DMS153 treated with DMSO at 0.1 percent for 48 hours (cell line): ENCODE data around the gene CDH4.

Experiments used
- DNase-seq: peaks from one replicate; lab custom pipeline; 2025; ENCODE audit not compliant: unreplicated experiment; lab: John Stamatoyannopoulos, UW

CDH4 gene

GRCh38 chr20:61571916-61572711, 320.1 kb downstream of the CDH4 start:
- DNase-seq: no peak

DNA sequence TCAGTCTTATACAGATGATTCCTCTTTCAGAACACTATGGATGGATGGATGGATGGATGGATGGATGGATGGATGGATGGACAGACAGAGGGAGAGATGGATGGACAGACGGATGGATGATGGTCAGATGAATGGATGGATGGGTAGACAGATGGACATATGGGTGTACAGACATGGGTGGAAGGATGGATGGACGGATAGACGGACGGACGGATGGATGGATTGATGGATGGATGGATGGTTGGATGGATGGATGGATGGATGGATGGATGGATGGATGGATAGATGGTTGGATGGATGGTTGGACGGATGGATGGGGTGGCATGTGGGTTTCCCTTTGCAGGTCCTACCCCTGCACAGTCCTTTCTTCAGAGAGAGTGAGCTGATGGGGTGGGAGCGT, 320.7 kb downstream of the CDH4 start:
- DNase-seq: no peak

- DNase-seq: no peak
These were observed 321.6 kb downstream of the CDH4 start for GRCh38 chr20:61573415-61574305.

GRCh38 chr20:61575151-61575937, 323.3 kb downstream of the CDH4 start:
- DNase-seq: no peak

GRCh38 chr20:61576372-61576771, 324.3 kb downstream of the CDH4 start:
- DNase-seq: no peak

DNA sequence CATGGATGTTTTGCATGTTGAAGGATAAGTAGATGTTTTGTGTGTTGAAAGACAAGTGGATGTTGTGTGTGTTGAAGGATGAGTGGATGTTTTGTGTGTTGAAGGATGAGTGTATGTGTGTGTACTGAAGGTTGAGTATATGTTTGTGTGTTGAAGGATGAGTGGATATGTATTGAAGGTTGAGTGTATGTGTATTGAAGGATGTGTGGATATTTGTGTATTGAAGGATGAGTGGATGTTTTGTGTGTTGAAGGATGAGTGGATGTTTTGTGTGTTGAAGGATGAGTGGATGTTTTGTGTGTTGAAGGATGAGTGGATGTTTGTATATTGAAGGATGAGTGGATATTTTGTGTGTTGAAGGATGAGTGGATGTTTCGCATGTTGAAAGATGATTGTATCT, 325.0 kb downstream of the CDH4 start:
- no peak for DNase-seq

- DNase-seq: no peak
These were observed 327.8 kb downstream of the CDH4 start for GRCh38 chr20:61579908-61580307.

DNA sequence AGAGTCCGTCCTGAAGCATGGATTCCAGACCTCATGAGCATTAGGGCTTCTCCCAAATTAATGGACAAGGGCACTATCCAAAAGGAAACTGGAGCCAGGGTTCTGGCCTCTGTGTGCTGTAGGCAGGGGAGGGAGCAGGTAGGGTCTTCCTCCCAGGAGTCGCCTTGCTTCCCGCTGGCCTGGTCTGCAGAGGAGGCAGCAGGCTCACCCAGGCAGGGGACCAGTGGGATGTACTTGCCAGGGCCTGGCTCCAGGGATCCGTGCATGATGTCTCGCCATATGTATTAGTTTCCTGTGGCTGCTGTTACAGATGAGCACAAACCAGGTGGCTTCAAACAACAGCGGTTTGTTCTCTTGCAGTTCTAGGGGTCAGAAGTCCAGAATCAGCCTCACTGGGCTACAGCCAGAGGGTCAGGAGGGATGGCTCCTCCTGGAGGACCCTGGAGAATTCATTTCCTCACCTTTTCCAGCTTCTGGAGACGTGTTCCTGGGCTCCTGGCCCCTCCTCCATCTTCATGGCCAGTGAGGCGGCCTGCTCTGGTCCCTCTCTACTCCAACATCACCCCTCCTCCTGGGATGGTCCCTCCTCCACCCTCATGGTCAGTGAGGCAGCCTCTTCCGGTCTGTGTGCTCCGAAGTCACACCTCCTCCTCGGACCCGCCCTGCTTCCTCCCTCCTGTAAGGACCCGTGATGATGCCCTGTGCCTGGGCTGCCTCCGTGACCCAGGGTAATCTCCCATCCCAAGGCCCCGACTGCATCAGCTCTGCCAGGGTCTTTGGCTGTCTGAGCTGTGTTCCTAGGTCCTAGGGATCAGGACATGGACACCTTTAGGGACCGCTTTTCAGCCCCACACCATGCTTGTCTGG, 329.1 kb downstream of the CDH4 start:
- no peak for DNase-seq

DNA sequence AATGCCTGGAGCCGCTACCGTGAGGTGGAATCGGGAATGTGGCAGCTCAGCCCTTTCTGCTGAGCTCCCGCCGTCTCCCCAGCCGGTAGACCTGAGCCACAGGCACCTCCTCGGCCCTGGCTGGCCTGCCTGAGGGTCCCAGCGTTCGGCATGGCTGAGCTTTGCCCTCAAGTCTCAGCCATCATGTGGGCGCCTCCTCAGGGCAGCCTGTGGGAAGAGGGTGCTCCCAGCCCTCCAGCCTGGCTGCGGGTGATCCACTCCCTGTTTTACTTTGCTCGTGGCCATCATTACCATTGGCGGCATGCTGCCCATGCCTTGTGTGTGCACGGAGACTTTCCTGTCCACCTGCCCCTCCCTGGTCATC, 329.7 kb downstream of the CDH4 start:
- no peak for DNase-seq

GRCh38 chr20:61582196-61582923, 330.3 kb downstream of the CDH4 start:
- DNase-seq: no peak

DNA sequence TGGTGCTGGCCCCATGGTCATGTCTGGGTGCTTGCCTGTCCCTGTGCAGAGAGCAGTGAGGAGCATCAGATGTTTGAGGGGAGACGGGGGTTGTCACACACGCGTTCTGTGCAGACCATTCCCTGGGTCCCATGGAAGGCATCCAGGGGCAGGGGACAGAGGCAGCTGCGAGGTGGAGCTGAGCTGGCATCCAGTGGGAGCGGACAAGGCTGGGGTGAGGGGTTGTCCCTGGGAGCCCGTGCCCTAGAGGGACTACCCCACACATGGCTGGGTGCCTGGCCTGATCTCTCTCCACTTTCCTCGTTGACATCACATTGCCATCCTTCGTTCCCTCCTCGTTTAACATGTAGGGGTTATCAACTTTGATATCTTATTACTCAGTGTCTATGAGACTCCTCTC, 331.3 kb downstream of the CDH4 start:
- DNase-seq: no peak

DNA sequence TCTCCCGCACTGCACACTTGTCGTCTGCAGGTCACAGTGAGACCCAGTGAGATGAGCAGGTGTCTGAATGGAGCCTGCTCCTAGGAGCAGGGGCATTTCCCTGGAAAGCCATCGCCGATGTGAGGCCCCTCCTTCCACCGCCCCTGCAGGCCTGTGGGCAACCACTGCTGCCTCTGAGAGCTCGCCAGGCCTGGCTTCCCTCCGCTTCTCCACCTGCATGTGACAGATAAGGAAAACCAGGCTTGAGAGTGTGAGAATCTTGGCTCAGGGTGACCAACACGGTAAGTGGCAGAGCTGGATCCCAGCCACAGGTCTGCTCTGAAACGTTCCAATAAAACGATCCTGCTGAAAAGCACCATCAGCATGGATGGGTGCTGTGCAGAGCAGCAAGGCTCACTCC, 332.8 kb downstream of the CDH4 start:
- no peak for DNase-seq

- no peak for DNase-seq
These were observed 333.7 kb downstream of the CDH4 start for GRCh38 chr20:61585764-61586163.

DNA sequence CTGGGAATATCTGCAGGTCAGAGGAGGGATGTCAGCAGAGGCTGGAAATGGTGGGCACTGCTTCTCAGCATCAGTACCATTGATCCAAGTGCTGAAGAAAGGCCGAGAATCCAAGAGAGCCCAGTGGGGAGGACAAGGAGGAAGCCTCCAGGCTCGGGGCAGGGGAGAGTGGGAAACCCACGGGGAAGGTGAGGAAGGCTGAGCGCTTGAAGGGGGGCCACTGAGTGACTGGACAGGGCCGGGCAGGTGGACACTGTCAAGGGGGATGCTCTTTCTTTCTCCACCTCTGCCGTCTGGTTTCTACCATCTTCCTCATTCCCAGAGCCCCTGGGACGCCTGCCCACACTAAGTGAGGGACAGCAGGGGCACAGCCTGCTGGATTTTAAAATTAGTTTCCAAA, 335.0 kb downstream of the CDH4 start:
- DNase-seq: no peak

DNA sequence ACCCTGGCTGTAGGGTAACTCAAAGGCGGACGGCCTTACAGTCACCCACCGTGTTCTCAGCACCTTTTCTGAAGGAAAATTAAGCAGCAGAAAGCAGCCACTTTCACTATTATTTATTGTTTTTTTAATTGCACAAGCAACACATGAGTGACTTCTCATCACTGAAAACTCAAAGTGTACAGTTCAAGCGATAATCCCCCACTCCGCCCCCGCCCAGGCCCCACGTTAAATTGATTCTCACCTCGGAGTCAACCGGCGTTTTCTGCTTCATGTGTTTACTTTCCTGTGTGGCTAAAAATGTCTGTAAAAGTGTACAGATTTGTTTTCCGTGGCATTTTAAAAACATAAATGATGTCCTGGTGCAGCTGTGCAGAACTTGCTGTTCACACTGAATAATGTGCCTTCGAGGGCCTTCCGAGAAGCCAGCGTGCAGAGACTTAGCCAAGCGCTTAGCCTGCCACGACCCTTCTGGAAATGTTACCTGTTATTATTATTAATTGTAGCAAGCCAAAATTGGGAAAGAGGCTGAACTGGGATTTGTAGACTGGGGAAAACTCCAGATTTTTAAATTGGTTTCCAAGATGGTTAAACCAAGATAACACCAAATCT, 335.7 kb downstream of the CDH4 start:
- no peak for DNase-seq

DNA sequence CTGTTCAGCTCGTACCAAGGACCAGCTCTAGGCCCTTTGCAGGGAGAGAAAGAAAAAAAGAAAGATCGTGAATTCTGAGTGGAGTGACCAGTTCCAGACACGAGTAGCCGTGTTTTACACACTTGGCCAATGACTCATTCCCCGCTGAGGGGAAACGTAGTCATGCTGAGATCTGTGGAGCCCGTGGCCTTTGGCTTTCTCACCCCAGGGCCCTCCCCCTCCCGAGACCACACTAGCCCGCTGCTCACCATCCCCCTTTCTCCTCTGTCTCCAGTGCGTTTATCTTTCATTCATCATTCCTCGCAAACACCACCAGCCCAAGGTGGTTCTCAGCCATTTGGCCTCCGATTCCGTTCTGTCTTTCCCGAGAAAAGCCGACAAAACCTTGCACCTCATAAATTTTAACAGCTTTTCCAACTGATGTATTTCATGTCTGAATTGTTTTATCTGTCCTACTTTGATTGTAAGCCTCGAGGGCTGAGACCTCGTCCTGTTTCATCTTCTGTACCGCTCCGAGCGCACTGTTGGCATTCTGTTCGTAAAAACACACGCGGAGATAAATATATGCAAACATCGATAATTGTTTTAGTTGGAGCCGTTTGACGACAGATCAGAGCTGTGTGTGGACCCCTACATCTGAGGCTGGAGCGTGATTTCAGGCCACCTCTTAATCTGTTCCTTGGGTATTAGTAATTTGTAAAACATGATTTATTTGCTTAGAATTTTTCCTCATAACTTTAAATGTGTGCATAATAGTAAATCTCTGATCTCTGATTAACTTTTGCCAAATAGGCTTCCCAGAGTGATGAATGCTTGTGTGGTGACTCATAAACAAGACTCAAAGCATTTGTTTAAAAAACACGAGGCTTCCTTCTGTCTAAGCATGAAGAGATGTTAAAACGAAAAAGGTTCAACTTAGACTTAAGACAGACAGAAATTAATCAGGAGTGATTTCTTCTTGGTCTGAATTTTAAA, 336.6 kb downstream of the CDH4 start:
- DNase-seq: no peak

- no peak for DNase-seq
These were observed 338.2 kb downstream of the CDH4 start for GRCh38 chr20:61590236-61590635.

GRCh38 chr20:61593516-61593915, 341.5 kb downstream of the CDH4 start:
- DNase-seq: no peak
